SU-DHL-6 (cell line): Measurements from ENCODE around the gene MTLN.
"Not testable (repeated sequence)": the region's sequence is repeated elsewhere in the genome, so short reads cannot be mapped to it uniquely, and the experiment has no call there.

Source experiments
- EZH2phosphoT487 ChIP-seq: fragments of 200-600 bp; sonication (generic), shearing (Covaris generic); conservative IDR thresholded peaks from 2 replicates; pipeline ENCODE4 v1.6.1; 2018; ENCODE audit warnings: mild to moderate bottlenecking, antibody characterized with exemption, low read length, moderate library complexity, mixed read lengths
- TF ChIP-seq, protein P1 (sequence below): fragments of 200-600 bp; sonication (generic); IDR thresholded peaks from one replicate; pipeline ENCODE4 v1.5.1; 2017; ENCODE audit warnings: antibody characterized with exemption, mild to moderate bottlenecking, low read length, moderate library complexity; ENCODE audit not compliant: insufficient read depth, poor library complexity, severe bottlenecking

GRCh38 chr2:110234514-110234913, 22.2 kb upstream of the MTLN start:
- TF ChIP-seq, protein P1, sequence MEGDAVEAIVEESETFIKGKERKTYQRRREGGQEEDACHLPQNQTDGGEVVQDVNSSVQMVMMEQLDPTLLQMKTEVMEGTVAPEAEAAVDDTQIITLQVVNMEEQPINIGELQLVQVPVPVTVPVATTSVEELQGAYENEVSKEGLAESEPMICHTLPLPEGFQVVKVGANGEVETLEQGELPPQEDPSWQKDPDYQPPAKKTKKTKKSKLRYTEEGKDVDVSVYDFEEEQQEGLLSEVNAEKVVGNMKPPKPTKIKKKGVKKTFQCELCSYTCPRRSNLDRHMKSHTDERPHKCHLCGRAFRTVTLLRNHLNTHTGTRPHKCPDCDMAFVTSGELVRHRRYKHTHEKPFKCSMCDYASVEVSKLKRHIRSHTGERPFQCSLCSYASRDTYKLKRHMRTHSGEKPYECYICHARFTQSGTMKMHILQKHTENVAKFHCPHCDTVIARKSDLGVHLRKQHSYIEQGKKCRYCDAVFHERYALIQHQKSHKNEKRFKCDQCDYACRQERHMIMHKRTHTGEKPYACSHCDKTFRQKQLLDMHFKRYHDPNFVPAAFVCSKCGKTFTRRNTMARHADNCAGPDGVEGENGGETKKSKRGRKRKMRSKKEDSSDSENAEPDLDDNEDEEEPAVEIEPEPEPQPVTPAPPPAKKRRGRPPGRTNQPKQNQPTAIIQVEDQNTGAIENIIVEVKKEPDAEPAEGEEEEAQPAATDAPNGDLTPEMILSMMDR, result not testable (repeated sequence)
- not testable (repeated sequence) for TF ChIP-seq EZH2phosphoT487
